Sciatic nerve (tissue), 2 donors: ENCODE results near the gene DEFB115. TPM values are rescaled to one million over a fixed set of nuclear protein-coding genes. Genes with fewer than 3 reads are reported as not detected.
"Not testable (repeated sequence)": the region's sequence is repeated elsewhere in the genome, so short reads cannot be mapped to it uniquely, and the experiment has no call there.

Experiments used
- ATAC-seq: fragments of 200-7000 bp; cut with Tn5 transposase; one replicate; pipeline ENCODE4 v1.9.1; 2020; ENCODE audit warnings: mild to moderate bottlenecking, moderate library complexity
- DNase-seq: peaks from one replicate; pipeline ENCODE4 v3.0.0-alpha.2; 2020; ENCODE audit warnings: low spot score
- intact Hi-C: fragments of 100-400 bp; cut with DNase I; formaldehyde crosslinking; loops from one replicate; pipeline ENCODE4 v1.14.2; 2022
- total RNA-seq: library from RNA; stranded (reverse); fragmentation: NEBNext Ultra II Directional; extraction: Animal tissue kit (Norgen Biotek cat#: 25700); gene quantifications from one replicate; pipeline ENCODE4 v1.2.1, GENCODE V29; 2021
- donor health status: DM: no; HTN: no; CAD: no.
- donor health status: DM: no; HTN: no; CAD: no.

Gene DEFB115, protein sequence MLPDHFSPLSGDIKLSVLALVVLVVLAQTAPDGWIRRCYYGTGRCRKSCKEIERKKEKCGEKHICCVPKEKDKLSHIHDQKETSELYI
- not detected for total RNA-seq

DNA sequence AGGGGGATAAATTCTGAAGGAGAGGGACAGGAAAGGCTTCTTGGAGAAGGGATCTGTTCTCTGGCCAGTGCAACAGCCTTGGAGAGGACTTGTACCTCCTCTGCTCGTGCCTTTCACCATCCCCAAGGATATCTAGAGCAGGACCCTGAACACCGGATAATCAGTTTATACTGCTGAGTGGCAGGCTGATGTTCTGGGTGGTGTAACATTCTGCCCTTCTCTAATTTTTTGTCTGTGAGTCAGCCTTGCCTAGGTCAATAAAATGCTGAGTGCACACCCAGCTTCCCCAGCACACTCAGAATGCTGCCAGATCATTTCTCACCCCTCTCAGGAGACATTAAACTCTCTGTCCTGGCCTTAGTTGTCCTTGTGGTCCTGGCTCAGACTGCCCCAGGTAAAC, at the start of gene DEFB115:
Gene DEFB115 (plus strand): TSS at position 301 of the 400 bp plus-strand sequence. CDS start 0 bp downstream, at position 301.
- intact Hi-C loops, result no loop called here
- no peak for ATAC-seq
- no peak for DNase-seq

DNA sequence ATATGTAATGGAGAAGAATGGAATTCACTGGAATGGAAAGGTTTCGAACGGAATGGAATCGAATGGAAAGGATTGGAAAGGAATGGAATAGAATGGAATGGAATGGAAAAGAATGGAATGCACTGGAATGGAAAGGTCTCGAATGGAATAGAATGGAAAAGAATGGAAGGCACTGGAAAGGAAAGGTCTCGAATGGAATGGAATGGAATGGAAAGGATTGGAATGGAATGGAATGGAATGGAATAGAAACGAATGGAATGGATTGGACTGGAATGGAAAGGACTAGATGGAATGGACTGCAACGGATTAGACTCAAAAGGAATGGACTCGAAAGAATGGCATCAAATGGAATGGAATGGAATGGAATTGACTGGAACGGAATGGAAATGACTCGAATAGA, 20.5 kb upstream of the DEFB115 start:
- intact Hi-C loops, result no loop called here
- no peak for ATAC-seq
- DNase-seq, result no peak

DNA sequence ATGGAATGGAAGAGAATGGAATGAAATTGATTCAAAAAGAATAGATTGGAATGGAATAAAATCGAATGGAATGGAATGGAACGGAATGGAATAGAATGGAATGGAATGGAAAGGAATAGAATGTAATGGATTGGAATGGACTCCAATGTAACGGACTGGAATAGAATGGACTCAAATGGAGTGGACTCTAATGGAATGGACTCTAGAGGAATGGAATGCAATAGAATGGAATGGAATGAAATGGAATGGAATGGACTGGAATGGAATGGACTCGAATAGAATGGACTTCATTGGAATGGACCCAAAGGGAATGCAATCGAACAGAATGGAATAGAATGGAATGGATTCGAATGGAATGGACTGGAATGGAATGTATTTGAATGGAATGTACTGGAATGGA, 19.7 kb upstream of the DEFB115 start:
- ATAC-seq (no peak), DNase-seq (no peak)
- intact Hi-C loops, result no loop called here

DNA sequence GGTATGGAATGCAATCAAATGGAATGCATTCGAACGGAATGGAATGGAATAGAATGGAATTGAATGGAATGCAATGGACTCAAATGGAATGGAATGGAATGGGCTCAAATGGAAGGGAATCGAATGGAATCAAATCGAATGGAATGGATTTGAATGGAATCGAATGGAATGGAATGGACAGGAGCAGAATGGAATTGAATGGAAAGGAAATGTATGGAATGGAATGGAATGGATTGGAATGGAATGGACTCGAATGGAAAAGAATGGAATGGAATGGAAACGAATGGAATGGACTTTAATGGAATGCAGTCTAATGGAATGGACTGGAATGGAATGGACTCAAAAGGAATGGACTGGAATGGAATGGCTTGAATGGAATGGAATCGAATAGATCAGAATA, 18.3 kb upstream of the DEFB115 start:
- ATAC-seq (no peak), DNase-seq (no peak)
- intact Hi-C loops, result no loop called here

DNA sequence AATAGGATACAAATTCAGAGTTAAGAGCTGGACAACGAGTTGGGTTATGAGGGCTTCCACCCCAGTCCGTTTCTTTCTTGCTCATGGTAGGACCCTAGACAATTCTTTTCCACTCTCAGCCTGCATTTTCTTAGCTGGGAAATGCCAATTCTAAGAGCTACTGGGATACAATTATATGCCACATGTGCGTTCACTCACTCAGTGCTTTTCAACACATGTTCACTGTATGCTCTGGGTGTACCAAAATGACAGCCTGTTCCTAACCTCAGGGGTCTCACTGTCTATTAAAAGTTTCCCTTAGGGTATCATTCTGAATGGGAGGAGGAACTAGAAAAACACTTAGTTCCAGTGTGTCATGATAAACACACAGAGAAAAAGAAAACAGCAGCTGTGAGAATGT, 505 bp upstream of the DEFB115 start:
- no peak for ATAC-seq
- intact Hi-C loops, result no loop called here

DNA sequence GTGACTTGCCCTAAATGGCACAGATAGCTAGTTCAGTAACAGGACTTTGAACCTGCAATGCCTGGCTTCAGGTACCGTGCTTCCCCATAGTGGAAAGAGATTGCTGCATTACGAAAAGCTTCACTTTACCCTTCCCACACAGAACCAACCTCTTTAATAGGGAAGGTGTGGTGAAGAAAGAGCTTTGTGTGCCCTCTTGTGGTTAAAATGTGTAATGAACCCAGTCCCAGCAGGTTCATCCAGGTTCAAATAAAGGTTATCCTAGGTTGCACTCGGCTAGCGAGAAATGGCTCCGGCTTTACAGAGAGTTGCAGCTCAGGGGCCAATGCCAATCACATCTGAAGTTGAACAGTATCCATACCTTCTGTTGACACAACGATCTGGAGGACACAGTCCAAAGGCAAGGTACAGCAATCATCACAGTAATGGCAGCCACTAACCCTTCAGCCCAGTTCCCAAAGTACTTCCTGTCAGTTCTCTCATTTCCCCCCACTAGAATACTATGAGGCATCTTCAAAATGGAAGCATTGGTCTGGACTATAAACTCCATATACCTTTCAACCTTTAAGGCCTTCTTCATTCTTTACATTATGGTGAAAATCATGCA, 3.0 kb downstream of the DEFB115 start:
- ATAC-seq (no peak), DNase-seq (no peak)
- intact Hi-C loops, result no loop called here

More for the DNA sequence above, 505 bp upstream of the DEFB115 start:
- no peak for DNase-seq

DNA sequence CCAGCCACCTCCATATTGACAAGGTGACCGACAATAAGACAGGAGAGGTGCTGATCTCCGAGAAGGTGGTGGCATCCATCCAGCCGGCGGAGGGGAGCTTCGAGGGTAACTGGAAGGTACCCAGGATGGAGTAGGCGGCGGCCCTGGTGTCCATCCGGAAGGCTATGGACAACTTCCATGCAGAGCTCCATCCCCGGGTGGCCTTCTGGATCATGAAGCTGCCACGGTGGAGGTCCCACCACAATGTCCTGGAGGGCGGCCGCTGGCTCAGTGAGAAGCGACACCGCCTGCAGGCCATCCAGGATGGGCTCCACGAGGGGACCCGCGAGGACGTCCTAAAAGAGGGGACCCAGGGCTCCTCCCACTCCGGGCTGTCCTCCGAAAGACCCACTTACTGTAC, 17.0 kb downstream of the DEFB115 start:
- intact Hi-C loops, result no loop called here
- DNase-seq, result no peak
- no peak for ATAC-seq

DNA sequence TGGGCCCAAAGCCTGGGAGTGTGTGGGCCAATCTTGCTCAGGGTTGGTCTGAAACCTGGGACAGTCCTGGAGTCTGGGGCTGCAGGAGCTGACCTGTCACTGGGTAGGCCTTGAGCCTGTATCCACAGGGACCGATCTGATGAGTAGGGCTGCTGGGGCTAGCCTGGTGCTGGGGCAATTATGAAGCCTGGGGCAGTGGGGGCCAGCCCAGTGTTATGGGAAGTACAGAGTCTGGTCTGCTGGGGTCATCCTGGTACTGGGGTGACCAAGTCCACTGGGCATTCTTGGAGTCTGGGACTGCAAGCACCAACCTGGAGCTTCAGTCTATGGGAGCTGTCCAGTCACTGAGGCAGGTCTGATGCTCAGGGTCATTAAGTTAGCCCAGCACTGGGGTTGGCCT, 20.7 kb downstream of the DEFB115 start:
- intact Hi-C loops, result no loop called here
- DNase-seq (no peak), ATAC-seq (no peak)

DNA sequence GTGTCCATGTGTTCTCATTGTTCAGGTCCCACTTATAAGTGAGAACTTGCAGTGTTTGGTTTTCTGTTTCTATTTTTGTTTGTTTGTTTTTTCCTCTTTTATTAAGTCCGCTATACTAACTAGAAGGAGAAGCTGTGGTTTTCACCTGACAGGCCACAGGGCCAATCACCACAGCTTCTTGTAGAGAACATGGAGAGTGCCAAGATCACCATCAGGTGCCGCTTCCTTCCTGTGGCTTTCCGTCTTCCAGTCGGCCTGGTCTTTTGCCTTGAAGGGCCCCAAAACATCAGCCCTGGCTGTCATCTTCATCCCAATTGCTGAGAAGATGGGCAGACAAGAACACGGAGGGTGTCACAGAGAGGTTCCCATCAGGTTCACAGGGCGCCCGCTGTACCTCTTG, 27.5 kb downstream of the DEFB115 start:
- intact Hi-C loops, ATAC-seq: not testable (repeated sequence)

DNA sequence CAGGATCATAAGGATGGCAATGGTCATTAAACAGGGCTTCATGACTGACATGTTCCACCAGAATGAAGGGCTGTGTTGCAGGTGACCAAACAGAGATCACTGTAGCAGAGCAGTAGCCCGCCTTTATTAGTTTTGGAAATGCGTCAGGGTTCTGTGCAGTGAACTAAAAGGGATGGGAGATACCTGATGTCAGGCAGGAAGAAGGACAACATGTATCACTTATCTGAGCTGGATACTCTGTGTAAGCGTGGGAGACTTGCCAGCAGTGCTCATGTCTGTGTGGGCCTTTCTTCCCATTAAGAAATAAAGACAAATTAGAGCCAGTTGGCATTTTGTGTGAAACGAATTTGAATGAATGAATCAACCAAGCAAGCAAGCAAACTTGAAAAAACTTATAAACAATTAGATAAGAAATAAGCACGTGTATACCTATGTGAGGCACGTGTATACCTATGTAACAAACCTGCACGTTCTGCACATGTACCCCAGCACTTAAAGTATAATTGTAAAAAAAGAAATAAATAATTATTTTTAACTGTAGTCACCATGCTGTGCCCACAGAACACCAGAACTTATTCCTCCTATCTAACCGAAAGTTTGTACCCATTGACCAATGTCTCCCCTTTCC, 51.2 kb downstream of the DEFB115 start, which contains the start of gene DEFB116:
Gene DEFB116 (minus strand): TSS at position 51 of the 628 bp plus-strand sequence. CDS start 0 bp downstream, at position 51.
- ATAC-seq (no peak), DNase-seq (no peak)
- intact Hi-C loops, result no loop called here

More for the DNA sequence above, 27.5 kb downstream of the DEFB115 start:
- not testable (repeated sequence) for DNase-seq

Other genes starting within 250 kb of the DEFB115 start
- not detected for gene DEFB116, start 50.9 kb downstream of the DEFB115 start, total RNA-seq
- not detected for gene DEFB118, start 110.9 kb downstream of the DEFB115 start, total RNA-seq
- not detected for gene DEFB119, start 132.9 kb downstream of the DEFB115 start, total RNA-seq
- gene DEFB121, start 148.6 kb downstream of the DEFB115 start, total RNA-seq, result not detected
- gene DEFB123, start 183.0 kb downstream of the DEFB115 start, total RNA-seq, result not detected
- gene DEFB124, start 217.5 kb downstream of the DEFB115 start, total RNA-seq, result 1.8 TPM
- 7.2 TPM for gene REM1, start 217.6 kb downstream of the DEFB115 start, total RNA-seq